Kidney epithelial cell (primary cell): ENCODE results near the gene GNGT1. TPM values are rescaled to one million over a fixed set of nuclear protein-coding genes. Genes with fewer than 3 reads are reported as not detected.

Experiments
- DNase-seq: peaks from one replicate; pipeline ENCODE4 v3.0.0-alpha.2; 2010; ENCODE audit warnings: low read depth
- H3K27me3 ChIP-seq: 2 replicates; pipeline ENCODE4 v1.6.0; 2011; ENCODE audit warnings: low read length; ENCODE audit not compliant: control insufficient read depth, insufficient read depth
- H3K36me3 ChIP-seq: 2 replicates; pipeline ENCODE4 v1.5.1; 2011; ENCODE audit warnings: low read length; ENCODE audit not compliant: control insufficient read depth, insufficient read depth
- H3K4me3 ChIP-seq: 2 replicates; pipeline ENCODE4 v1.5.1; 2011; ENCODE audit warnings: low read depth, mild to moderate bottlenecking, control low read depth, low read length
- CTCF ChIP-seq: IDR thresholded peaks from 2 replicates; pipeline ENCODE4 v1.5.1; 2011; ENCODE audit warnings: mild to moderate bottlenecking, moderate library complexity, low read length, control low read depth, inconsistent platforms; ENCODE audit not compliant: insufficient read depth, poor library complexity, severe bottlenecking
- total RNA-seq: library from RNA; depleted of rRNA; stranded (reverse); fragments of >200 nt; gene quantifications from 2 replicates; pipeline ENCODE4 v1.2.3, GENCODE V29; 2015

The GNGT1 gene
- total RNA-seq, 1 donor from 2014 or later = not detected

- Histone ChIP-seq H3K27me3 (no peaks in the 10 kb centered on the region), H3K36me3 (no peaks in the 10 kb centered on the region), H3K4me3 (no peak overlapping the region)
- no peak for DNase-seq
- TF ChIP-seq CTCF = no peak
Measured at GRCh38 chr7:93955304-93955703, 48.9 kb downstream of the GNGT1 start.

- no peak for DNase-seq
- no peak for TF ChIP-seq CTCF
- Histone ChIP-seq H3K27me3 (no peaks in the 10 kb centered on the region), H3K4me3 (no peak overlapping the region), H3K36me3 (no peaks in the 10 kb centered on the region)
Measured at GRCh38 chr7:93957767-93958166, 51.4 kb downstream of the GNGT1 start.

GRCh38 chr7:93958216-93958615 is 51.8 kb downstream of the GNGT1 start:
- DNase-seq = no peak

GRCh38 chr7:93958651-93959050 is 52.3 kb downstream of the GNGT1 start:
- H3K36me3 ChIP-seq = no peaks in the 10 kb centered on the region
- no peak for TF ChIP-seq CTCF
- H3K27me3 ChIP-seq = no peaks in the 10 kb centered on the region
- DNase-seq = no peak
- no peak overlapping the region for H3K4me3 ChIP-seq

More at GRCh38 chr7:93958216-93958615, 51.8 kb downstream of the GNGT1 start:
- no peaks in the 10 kb centered on the region for H3K27me3 ChIP-seq
- TF ChIP-seq CTCF = no peak
- no peak overlapping the region for H3K4me3 ChIP-seq
- no peaks in the 10 kb centered on the region for H3K36me3 ChIP-seq

Other genes starting within 250 kb of the GNGT1 start
- gene TFPI2, start 15.8 kb upstream of the GNGT1 start, total RNA-seq = 33.7 and 52.9 TPM in 2 replicates
- 12.6 and 14.8 TPM in 2 replicates for gene GNG11, start 15.2 kb downstream of the GNGT1 start, total RNA-seq
- gene BET1, start 97.8 kb downstream of the GNGT1 start, total RNA-seq = 25.1 and 35.4 TPM in 2 replicates